CD4-positive, alpha-beta T cell treated with Interleukin-2 at 100 ng/mL for 4 hours (primary cell): Measurements from ENCODE around the gene FAM72C.
"Not testable (repeated sequence)": the region's sequence is repeated elsewhere in the genome, so short reads cannot be mapped to it uniquely, and the experiment has no call there.

Experiments
- DNase-seq: peaks from one replicate; pipeline ENCODE4 v3.0.0-alpha.2; 2020; ENCODE audit warnings: low spot score

FAM72C gene

DNA sequence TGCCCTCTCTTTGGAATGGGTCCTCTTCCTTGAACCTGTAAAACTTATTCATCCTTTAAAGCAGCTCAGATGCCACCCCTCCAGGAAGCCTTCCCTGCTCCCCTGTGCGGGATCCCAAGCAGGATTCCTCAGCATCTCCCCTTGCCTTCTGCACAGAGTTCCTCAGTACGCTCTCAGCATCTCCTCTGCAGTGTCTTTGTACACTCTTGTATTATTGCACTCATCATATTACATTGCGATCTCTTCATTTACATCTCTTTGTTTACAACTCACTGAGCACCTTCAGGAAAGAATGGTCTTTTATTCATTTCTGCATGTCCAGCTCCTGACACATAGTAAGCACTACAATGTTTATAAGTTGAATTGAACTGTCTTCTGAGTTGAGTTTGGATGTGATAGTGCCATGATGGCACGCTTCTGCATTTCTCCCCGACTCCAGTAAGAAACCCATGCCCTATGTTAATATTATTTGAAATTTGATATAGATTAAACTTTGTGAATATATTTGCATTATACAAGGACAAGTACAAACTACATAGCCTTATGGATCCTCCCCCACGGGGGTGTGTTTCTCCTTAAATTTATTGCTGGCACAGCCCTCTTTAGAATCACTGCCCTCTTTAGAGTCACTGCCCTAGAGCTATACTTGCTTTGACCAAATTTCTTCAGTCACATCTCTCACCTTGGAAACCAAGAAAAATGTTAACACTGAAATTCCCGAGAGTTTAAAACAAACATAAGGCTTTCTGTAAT lies 13.1 kb upstream of the FAM72C start:
- not testable (repeated sequence) for DNase-seq

DNA sequence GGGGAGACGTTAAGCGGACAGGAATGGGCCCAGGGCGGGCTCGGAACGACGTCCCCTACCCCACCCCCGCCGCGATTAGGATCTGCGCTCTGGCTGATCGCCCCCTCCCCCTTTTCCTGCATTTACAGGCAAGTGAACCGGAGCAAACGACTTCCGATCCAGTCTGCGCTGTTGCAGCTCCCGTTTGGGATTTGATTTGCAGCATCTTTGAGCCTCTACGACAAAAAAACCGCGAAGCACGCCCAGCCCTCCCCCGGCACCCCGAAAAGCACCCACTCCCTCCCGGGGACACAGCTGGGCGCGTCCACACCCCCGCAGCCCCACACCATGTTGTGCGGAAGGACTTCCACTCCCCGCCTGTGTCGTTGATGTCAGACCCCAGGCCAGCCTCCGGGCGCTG lies 2.6 kb upstream of the FAM72C start:
- not testable (repeated sequence) for DNase-seq

DNA sequence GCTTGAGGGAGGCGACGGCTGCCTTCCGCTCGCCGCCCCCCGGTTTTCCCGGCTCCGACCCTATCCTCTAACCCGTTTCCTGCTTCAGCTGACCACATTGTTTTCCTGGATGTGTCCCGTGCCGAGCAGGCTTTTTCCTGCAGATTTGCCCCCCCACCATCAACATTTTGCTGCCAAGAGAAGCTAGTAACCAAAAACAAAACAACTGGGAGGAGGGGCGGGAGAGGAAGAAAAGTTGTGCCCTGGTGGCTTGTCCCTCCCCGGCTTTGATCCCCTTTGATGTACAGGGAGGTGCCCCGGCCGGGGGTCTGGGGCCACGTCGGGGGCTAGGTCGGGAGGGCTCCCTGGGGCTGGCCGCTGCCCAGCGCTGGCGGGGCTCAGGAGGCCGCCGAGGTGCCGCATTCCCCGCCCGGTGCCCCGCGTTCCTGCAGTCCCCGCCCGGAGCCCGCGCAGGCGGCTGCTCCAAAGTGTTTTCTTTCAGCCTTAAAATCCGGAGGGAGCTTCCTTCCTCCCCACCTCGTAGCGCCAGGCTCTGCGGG lies 2.2 kb upstream of the FAM72C start:
- not testable (repeated sequence) for DNase-seq

DNA sequence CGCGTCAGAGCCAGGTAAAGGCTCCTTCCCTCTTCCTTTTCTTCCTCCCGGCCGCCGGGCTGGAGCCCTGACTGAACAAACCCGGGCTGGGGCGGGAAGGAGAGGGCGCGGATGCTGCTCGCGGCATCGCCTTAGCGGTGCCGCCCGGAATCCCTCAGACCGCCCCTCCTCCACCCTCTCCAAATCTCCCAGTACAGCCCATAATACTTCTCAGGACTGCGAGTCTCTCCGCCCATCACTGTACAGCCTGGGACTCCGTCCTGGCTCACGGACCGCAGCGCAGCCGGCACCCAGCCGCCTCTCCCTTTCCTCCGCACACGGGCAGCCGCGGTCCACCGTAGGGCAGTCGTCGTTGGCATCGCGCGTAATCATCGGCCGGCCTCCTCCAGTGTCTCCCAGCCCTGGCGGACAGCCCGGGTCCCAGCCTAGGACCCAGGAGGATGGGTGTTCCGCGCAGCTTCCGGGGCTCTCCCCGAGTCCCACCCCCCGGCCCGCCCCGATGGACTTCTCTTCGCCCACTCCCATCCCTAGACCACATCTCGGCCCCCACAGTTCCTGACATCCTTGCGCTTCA lies 1.1 kb upstream of the FAM72C start:
- not testable (repeated sequence) for DNase-seq

DNA sequence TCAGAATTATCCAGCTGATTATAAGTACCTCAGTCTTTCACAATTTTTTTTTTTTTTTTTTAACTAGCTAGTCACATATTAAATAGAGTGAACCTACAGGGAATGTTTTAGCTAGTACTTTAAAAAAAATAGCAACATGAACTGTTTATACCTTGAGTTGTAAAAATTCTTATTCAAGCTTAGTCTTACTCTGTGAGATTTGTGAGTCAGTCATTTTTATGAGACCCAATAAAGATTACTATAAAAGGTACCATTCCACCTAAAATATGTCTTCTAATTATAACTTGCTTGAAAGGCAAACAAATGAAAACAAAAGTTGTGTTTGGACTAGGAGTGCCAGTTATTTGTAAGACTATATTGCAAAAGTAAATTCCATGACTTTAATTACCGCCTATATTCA lies 5.9 kb downstream of the FAM72C start:
- not testable (repeated sequence) for DNase-seq

DNA sequence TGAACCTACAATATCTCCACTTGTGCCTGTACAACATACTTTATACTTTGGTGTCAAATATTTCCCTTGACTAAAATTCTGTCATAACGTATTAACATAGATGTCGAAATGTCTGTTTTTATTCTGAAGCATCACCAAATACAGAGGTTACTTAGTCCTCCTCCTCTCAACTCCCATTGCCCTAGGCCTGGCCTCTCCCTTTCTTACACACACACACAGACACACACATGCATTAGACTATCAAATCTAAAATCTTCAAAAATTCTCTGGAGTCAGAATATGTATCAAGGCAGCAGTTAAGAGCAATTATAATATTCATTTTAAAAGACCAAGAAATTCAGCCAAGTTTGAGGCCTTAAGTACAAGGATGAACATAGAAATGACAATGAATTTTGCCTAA lies 7.5 kb downstream of the FAM72C start:
- DNase-seq: not testable (repeated sequence)

DNA sequence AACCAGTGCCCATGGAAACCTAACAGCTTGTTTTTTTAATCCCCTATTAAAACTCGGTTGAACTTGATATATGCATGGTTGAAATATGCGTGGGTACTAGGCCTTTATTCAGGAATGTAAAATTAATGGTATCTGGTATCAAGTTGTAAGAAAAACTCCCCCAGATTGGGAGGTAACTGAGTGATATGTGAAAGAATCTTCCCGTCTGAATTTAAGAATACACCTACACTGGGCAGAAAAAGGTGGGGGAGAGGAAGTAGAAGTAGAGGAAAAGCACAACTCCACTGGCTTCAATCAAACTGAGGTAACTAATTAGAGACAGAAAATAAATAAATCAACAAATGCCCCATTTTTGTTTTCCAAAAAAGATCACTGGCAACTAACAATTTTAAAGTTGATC lies 15.9 kb downstream of the FAM72C start:
- not testable (repeated sequence) for DNase-seq

DNA sequence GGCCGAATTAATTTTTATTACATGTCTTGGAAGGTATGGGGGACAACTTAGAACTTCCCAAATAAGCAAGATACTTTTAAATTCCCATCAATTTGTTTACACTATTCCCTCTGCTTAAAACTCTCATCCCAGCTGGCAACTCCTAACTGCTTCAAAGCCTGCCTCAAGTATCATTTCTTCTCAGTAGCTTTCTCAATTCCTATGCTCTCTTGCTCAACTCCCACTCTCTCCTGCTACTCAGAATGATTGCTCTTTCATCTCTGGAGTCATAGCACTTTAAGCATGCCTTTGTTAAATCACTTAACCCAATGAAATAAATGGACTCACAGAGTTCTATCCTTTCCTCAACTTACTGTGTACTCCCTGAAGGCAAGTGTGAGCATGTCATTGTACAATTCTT lies 18.9 kb downstream of the FAM72C start:
- not testable (repeated sequence) for DNase-seq

DNA sequence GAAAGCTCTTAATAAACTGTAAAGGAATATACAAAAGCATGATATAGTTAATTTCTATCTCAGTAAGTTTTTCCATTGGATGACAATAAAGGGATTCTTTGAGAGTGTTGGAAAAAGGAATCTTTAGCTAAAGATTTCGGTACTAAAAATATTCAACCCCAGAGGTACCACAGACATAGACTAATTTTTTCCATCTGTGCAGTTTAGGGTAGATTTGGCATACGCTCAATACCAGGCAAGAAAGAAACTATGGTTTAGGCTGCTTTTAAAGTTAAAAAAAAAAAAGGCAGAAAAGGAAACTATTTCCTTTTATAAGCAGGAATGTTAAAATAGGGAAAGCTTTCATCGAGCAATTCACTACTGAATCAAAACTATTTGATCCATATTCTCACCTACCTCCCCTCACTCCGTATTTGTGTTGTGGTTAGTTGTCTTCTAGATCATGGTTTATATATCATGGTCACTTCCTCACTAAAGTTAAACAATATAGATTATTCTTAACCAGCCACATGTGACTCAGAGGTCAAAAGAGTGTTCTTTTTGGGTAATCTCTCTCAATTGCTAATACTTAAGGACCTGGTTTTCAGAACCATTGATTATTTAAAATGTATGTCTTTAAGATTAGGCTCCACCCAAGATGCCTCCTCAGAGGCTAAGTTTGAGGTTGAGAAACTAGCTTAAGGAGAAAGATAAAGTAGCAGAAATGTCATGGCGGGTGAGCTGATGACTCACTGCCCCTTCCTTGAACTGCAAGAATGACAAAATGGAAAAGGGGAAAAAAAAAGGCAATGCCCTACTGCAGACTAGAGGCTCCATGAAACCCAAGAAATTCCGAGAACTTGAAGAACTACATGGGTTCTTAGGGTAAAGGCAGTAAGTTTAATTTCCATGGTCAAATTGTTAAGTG lies 20.0 kb downstream of the FAM72C start:
- not testable (repeated sequence) for DNase-seq

DNA sequence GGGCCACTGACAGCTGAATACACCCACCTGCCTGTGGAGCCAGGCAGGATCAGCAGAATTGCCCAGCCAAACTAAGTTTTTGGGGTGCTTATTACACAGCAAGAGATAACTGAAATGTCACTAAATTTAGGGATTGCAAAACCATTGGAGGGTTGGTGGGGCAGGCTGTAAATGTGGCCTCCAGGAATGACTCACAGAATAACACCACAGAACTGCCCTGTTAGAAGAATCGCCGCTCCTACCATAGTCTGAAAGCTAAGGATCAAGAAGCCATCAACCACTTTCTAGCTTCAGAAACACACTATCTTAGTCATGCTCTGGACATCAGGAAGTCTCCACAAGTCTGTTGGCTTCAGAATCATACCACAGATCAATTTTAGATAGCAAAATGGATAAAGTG lies 24.0 kb downstream of the FAM72C start:
- DNase-seq: not testable (repeated sequence)

DNA sequence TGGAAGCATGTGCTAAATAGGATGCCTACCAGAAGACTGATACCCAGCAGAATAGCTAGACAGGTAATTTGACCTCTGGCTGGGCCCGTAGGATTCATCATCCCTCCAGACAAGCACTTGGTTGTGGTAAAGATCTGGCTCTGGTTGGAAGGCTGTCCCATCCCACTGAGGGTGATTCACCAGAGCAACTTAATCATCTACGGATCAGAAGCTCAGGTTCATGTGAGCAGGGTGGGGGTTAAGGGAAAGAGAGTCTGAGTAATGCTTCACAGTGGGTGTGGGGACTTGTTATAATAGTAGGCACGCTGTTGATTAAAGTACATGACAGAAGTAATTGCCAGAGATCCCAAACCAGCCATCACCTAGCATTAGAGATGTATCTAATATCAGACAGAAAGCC lies 26.5 kb downstream of the FAM72C start:
- not testable (repeated sequence) for DNase-seq

DNA sequence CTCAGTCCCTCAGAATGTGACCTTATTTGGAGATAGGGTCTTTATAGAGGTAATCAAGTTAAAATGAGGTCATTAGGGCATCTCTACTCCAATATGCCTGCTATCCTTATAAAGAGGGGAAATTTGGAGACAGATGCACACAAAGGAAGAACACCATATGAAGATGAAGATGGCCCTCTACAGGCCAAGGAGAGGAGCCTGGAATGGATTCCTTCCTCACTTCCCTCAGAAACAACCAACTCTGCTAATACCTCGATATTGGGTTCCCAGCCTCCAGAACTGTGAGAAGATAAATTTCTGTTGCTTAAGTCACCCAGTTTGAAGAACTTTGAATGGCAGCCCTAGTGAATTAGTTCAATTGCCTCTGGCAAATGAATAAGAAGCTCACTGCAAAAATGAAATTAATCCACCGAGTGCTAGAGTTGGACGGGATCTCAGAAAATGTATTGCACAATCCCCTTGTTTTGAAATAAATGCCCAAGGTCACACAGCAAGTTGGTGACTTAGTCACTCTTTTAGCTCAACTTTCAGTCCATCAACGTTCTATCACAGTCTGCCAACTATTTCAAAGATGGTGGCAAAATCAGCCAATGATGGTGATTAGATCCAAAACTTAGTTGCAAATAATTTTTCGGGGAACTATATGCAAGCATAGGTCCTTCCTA lies 27.1 kb downstream of the FAM72C start:
- not testable (repeated sequence) for DNase-seq

DNA sequence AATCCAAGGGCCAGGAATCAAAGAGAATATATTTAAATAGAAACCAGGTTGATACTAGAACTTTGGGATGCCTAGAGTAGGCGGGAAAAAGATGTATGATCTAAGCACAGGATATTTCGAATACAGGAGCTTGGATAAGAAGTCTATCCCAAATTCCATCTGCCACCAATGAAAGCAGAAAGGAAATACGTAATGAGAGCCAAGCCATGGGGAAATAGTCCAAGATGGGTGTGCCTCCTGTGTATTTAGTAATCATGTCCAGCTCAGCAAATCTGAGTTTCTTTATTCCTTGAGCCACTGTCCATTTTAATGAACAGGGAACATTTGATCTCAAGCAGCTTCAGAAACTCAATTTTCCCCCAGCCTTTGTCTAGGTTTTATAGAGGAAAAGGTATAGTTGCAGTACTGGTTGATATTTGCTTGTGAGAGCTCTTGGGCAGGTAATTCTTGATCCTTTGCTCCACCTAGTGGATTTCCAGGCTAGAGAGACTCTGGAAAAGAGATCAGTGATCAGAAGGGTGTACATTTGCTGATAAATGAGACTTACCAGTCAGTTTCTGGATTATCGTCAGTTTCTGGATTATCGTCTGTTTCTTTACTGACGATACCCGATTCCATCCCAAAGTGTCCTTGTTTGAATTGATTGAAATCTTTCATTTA lies 28.3 kb downstream of the FAM72C start:
- DNase-seq: not testable (repeated sequence)

DNA sequence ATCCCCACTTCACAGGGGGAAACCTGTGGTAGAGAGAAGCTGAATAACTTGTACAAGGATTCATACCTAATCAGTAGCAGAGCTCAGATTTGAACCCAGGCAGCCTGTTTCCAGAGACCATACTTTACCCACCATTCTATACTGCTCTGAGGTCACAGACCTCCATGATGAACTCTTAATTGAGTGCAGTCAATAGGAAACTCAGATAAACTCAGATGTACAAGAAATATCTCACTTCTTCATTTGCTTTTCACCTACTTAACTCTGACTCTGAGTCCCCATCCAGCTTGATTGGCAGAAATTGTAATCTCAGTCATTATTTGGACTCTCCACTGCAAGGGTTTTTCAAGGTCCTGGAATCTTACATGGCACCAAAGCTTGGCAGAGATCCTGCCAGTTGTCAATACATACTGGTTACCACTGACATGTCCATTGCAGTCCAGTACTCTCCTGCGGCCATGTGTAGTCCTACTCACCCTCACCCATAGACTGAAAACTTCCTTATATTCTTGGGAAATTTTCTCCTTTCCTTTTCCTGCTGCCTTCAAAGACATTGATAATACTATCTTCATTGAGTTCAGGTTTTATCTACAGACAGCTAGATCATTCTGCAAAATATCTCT lies 29.4 kb downstream of the FAM72C start:
- not testable (repeated sequence) for DNase-seq

DNA sequence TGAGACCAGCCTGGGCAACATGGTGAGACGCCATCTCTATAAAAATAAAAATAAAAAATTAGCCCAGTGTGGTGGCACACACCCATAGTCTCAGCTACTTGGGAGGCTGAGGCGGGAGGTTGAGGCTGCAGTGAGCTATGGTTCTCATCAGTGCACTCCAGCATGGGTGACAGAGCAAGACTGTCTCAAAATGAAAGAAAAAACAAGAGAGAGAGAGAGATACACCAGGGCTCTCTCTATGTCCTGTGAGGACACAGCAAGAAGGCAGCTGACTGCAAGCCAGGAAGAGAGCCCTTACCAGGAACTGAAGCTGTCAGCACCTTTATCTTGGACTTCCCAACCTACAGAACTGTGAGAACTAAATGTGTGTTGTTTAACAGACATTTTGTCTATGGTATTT lies 32.1 kb downstream of the FAM72C start:
- DNase-seq: not testable (repeated sequence)

DNA sequence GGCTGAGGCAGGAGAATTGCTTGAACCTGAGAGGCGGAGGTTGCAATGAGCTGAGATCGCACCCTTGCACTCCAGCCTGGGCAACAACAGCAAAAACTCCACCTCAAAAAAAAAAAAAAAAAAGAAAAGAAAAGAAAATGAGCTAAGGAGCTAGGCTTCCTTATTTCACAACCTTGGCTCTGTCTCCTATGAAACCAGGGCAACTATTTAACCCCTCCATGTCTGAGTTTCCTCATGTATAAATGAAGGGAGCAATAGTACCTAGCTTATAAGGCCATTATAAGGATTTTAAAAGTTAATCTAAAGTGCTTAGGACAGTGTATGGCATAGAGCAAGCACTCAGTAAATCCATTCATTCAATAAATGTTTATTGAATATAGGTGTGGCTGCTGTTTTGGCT lies 32.9 kb downstream of the FAM72C start:
- not testable (repeated sequence) for DNase-seq

DNA sequence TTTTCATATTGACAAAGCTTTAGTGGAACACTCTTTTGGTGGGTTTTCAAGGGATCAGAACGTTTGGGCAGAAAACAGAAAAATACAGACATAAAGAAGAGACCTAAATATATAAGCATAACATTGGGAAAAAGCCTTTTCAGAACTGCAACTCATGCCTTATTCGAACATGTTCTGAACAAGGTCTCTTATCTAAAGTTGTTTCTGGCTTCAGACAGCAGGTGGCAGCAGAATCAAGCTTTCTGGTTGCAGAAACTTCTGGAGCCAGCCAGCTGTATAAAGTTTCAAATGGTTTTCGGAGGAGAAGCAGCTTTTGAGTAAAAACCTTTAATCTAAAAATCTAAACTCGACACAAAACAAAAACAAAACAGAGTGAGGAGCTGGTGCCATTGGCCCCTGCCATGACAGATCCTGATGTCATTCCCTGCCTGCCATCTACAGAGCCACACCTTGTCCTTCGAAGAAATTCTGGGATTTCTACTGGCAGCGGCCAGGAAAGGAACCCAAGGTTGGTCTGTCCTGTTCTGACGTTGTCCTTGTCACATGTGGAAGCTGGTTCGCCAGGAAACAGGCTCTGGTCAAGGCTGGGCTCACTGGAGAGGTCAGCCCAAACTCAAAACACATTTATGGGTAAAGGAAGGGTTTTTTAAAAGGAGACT lies 35.2 kb downstream of the FAM72C start:
- DNase-seq: peak; percentile 57

DNA sequence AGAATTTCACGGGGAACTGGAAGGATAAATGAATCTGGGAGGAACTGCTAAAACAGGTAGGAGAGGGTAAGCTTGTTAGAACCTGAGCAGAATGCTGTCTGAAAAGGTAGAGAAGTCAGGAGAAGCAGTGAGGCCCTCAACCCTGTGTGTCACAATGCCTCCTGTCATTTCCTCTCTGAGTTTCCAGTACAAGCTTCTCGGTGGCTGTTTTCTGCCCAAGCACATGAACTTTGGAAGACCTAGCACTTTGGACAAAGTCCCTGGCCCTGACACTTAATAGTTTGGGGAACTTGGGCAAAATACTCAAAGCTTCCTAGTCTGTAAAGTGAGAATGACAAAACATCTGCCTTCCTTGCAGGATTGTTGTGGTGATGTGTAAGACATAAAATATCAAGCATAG lies 52.7 kb downstream of the FAM72C start:
- DNase-seq: not testable (repeated sequence)

DNA sequence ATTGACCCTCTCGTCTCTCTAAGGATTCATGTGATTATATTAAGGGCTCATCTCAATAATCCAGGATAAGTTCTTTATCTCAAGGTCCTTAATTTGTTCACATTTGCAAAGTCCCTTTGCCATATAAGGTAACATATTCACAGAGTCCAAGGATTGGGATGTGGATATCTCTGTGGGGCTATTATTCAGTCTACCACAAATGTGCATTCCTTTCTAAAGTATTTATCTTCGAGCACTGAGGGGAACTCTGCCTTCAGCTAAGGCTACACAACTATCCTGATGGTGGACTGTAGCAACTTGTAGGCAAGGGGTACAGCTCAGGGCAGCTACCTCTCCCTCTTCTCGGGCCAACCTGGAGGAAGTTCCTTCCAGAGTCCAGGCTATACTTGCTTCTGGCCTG lies 53.2 kb downstream of the FAM72C start:
- not testable (repeated sequence) for DNase-seq

DNA sequence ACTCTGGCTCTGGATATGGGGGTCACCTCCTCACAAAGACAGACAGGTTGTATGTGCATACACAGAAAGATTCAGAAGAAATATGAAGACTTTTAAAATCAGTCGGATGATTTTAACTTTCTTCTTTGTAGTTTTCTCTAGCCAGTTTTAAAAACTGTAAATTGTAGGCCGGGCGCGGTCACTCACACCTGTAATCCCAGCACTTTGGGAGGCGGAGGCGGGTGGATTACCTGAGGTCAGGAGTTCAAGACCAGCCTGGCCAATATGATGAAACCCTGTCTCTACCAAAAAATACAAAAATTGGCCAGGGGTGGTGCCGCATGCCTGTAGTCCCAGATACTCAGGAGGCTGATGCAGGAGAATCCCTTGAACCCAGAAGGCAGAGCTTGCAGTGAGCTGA lies 58.1 kb downstream of the FAM72C start:
- not testable (repeated sequence) for DNase-seq
